ENCODE results near the gene SLC48A1. TPM values are rescaled to one million over a fixed set of nuclear protein-coding genes. Genes with fewer than 3 reads are reported as not detected.
A peak's percentile ranks its signal among the peaks of the same experiment; 100 is the strongest.

The SLC48A1 gene
- total RNA-seq, 1 donor from 2014 or later = 65.5 TPM

- Mint-ChIP-seq H3K9me3 (ENCODE audit: unreplicated experiment) (no peaks in the 10 kb centered on the region), H3K27me3 (ENCODE audit: unreplicated experiment) (peaks cover 23% of the 10 kb centered on the region), H3K4me3 (ENCODE audit: unreplicated experiment) (no peak overlapping the region), H3K27ac (ENCODE audit: unreplicated experiment) (no peak overlapping the region), H3K4me1 (ENCODE audit: unreplicated experiment) (peaks cover 25% of the 10 kb centered on the region), H3K36me3 (ENCODE audit: low read depth, unreplicated experiment) (peaks cover 37% of the 10 kb centered on the region)
- TF ChIP-seq, protein P1, sequence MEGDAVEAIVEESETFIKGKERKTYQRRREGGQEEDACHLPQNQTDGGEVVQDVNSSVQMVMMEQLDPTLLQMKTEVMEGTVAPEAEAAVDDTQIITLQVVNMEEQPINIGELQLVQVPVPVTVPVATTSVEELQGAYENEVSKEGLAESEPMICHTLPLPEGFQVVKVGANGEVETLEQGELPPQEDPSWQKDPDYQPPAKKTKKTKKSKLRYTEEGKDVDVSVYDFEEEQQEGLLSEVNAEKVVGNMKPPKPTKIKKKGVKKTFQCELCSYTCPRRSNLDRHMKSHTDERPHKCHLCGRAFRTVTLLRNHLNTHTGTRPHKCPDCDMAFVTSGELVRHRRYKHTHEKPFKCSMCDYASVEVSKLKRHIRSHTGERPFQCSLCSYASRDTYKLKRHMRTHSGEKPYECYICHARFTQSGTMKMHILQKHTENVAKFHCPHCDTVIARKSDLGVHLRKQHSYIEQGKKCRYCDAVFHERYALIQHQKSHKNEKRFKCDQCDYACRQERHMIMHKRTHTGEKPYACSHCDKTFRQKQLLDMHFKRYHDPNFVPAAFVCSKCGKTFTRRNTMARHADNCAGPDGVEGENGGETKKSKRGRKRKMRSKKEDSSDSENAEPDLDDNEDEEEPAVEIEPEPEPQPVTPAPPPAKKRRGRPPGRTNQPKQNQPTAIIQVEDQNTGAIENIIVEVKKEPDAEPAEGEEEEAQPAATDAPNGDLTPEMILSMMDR (IDR thresholded peaks at IDR 0.05; ENCODE audit: unreplicated experiment) = no peak
- no peak for DNase-seq (ENCODE audit: low spot score)
Measured at GRCh38 chr12:47739979-47740378, 33.1 kb upstream of the SLC48A1 start.

GRCh38 chr12:47740606-47741339, 32.3 kb upstream of the SLC48A1 start:
- H3K4me3 Mint-ChIP-seq (ENCODE audit: unreplicated experiment) = no peak overlapping the region
- no peak overlapping the region for H3K27ac Mint-ChIP-seq (ENCODE audit: unreplicated experiment)
- no peaks in the 10 kb centered on the region for H3K9me3 Mint-ChIP-seq (ENCODE audit: unreplicated experiment)
- peaks cover 39% of the 10 kb centered on the region for H3K36me3 Mint-ChIP-seq (ENCODE audit: low read depth, unreplicated experiment)
- DNase-seq (ENCODE audit: low spot score) = no peak
- TF ChIP-seq, protein P1 (IDR thresholded peaks at IDR 0.05; ENCODE audit: unreplicated experiment) = no peak
- H3K27me3 Mint-ChIP-seq (ENCODE audit: unreplicated experiment) = peaks cover 25% of the 10 kb centered on the region
- peaks cover 20% of the 10 kb centered on the region for H3K4me1 Mint-ChIP-seq (ENCODE audit: unreplicated experiment)

GRCh38 chr12:47741340-47741703, 31.7 kb upstream of the SLC48A1 start:
- TF ChIP-seq, protein P1 (IDR thresholded peaks at IDR 0.05; ENCODE audit: unreplicated experiment) = no peak
- H3K4me3 Mint-ChIP-seq (ENCODE audit: unreplicated experiment) = no peak overlapping the region
- peaks cover 18% of the 10 kb centered on the region for H3K4me1 Mint-ChIP-seq (ENCODE audit: unreplicated experiment)
- H3K27ac Mint-ChIP-seq (ENCODE audit: unreplicated experiment) = no peak overlapping the region
- H3K27me3 Mint-ChIP-seq (ENCODE audit: unreplicated experiment) = peaks cover 26% of the 10 kb centered on the region
- H3K36me3 Mint-ChIP-seq (ENCODE audit: low read depth, unreplicated experiment) = peaks cover 45% of the 10 kb centered on the region
- no peak for DNase-seq (ENCODE audit: low spot score)
- no peaks in the 10 kb centered on the region for H3K9me3 Mint-ChIP-seq (ENCODE audit: unreplicated experiment)

DNA sequence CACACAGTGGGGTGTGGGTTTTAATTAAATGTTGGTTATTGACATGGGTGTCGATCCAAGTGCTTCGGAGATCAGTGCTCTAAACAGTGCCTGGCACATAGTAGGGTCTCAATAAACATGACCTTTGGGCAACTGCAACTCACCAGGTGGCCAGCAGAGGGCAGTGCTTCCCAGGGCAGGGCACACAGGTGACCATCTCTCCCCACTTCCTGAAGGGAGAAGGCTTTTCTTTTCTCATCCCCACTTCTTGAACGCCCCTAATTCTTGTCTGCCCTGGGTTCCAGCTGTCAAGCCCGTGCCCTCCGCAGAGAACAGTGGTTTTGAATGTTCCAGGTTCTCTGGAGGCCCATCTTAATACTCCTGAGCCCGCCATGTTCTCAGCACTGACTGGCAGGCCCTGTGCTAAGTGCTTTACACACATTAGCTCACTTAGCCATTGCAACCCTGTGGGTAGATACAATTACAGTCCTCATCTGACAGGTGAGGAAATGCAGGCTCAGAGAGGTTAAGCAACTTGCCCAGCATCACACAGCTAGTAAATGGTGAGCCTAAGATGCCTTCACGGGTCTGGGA, 30.7 kb upstream of the SLC48A1 start:
- H3K4me1 Mint-ChIP-seq (ENCODE audit: unreplicated experiment) = peaks cover 16% of the 10 kb centered on the region
- H3K27ac Mint-ChIP-seq (ENCODE audit: unreplicated experiment) = peak overlapping the region; percentile 78
- peak; percentile 69 for DNase-seq (ENCODE audit: low spot score)
- TF ChIP-seq, protein P1 (IDR thresholded peaks at IDR 0.05; ENCODE audit: unreplicated experiment) = peak; percentile 98
- peaks cover 27% of the 10 kb centered on the region for H3K27me3 Mint-ChIP-seq (ENCODE audit: unreplicated experiment)
- peaks cover 48% of the 10 kb centered on the region for H3K36me3 Mint-ChIP-seq (ENCODE audit: low read depth, unreplicated experiment)
- H3K9me3 Mint-ChIP-seq (ENCODE audit: unreplicated experiment) = no peaks in the 10 kb centered on the region
- peak overlapping the region; percentile 56 for H3K4me3 Mint-ChIP-seq (ENCODE audit: unreplicated experiment)

- Mint-ChIP-seq H3K36me3 (ENCODE audit: low read depth, unreplicated experiment) (peaks cover 48% of the 10 kb centered on the region), H3K9me3 (ENCODE audit: unreplicated experiment) (no peaks in the 10 kb centered on the region), H3K27ac (ENCODE audit: unreplicated experiment) (peak overlapping the region; percentile 42), H3K4me1 (ENCODE audit: unreplicated experiment) (peaks cover 16% of the 10 kb centered on the region), H3K4me3 (ENCODE audit: unreplicated experiment) (peak overlapping the region; percentile 48), H3K27me3 (ENCODE audit: unreplicated experiment) (peaks cover 27% of the 10 kb centered on the region)
- TF ChIP-seq, protein P1 (IDR thresholded peaks at IDR 0.05; ENCODE audit: unreplicated experiment) = no peak
- no peak for DNase-seq (ENCODE audit: low spot score)
Measured at GRCh38 chr12:47743311-47743860, 29.7 kb upstream of the SLC48A1 start.
